Prostate gland (tissue), 2 donors: ENCODE measurements around the gene VOPP1.

ENCODE experiments used
- CTCF ChIP-seq, 4 experiments: fragments of 200-600 bp in 2 of 4; fragments of 450-650 bp in 2 of 4; sonication (generic) in 2 of 4; IDR thresholded peaks; 1 replicate in 3 of 4; 2 replicates in 1 of 4; pipeline ENCODE4 v1.5.1; 2016 to 2019; ENCODE audit warnings: antibody characterized with exemption in 4 of 4, mild to moderate bottlenecking in 2 of 4, moderate library complexity in 2 of 4
- POLR2A ChIP-seq: fragments of 450-650 bp; IDR thresholded peaks from one replicate; pipeline ENCODE4 v1.6.1; 2016; ENCODE audit warnings: antibody characterized with exemption, mild to moderate bottlenecking
- POLR2AphosphoS5 ChIP-seq: sonication (generic); formaldehyde crosslinking; IDR thresholded peaks from one replicate; pipeline ENCODE4 v1.6.1; 2017; ENCODE audit warnings: antibody characterized with exemption

DNA sequence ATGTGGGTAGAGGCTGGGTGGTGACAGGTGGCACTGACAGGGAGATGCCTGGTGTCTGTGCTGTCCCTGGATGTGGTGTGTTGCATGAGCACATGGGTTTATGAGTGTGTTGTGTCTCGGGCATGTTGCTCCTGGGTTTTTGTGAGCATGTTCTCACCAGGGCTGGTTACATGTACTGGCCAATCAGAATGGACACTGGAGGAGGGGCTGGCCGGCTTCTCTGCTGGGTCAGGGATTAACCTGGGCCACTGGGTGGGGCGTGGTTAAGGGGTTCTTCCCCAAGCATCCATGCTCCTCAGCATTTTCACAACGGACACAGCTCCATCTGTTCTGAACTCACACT is 20.8 kb upstream of the VOPP1 start:
- TF ChIP-seq CTCF (IDR thresholded peaks at IDR 0.05) (no peak), POLR2A (no peak), POLR2AphosphoS5 (no peak)
